Renal cortex interstitium (tissue), 11 donors: ENCODE data around the gene DNAJC13. TPM values are rescaled to one million over a fixed set of nuclear protein-coding genes. Genes with fewer than 3 reads are reported as not detected.

Experiments
- DNase-seq, 11 donors: peaks; one replicate each; pipeline ENCODE4 v3.0.0-alpha.2; 2013; ENCODE audit warnings: low read depth in 9 of 11, low spot score in 4 of 11; ENCODE audit errors: extremely low read depth in 1 of 11
- polyA plus RNA-seq, 3 donors: library from polyadenylated mRNA; unstranded; fragments of 120-200 nt; gene quantifications; one replicate each; pipeline ENCODE4 v1.2.1, GENCODE V29; 2013; ENCODE audit not compliant: insufficient read length in 3 of 3

DNAJC13 gene
- polyA plus RNA-seq, 3 donors = 44.2 to 50.0 (median 49.6) TPM

GRCh38 chr3:132556508-132557159 lies 139.3 kb downstream of the DNAJC13 start:
- no peak for DNase-seq

GRCh38 chr3:132561003-132561402 lies 143.7 kb downstream of the DNAJC13 start:
- no peak for DNase-seq

GRCh38 chr3:132563420-132564069 lies 146.2 kb downstream of the DNAJC13 start:
- no peak for DNase-seq

- DNase-seq = no peak
Observed at GRCh38 chr3:132564070-132564465, 146.8 kb downstream of the DNAJC13 start.

- no peak for DNase-seq
Observed at GRCh38 chr3:132568422-132568821, 151.1 kb downstream of the DNAJC13 start.

DNA sequence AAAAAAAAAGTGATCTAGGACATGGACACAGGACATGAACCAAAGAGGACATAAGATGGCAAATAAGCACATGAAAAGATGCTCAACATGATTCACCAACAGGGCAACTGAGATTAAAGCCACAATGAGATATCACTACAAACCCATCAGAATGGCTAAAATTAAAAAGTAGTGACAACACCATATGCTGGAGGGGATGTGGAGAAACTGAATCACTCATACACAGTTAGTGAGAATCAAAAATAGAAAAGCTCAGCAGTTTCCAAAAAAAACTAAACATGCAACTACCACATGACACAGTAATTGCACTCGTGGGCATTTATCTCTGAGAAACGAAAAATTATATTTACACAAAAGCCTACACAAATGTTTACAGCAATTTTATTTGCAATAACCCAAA lies 151.9 kb downstream of the DNAJC13 start:
- no peak for DNase-seq

GRCh38 chr3:132569580-132569979 lies 152.3 kb downstream of the DNAJC13 start:
- no peak for DNase-seq

DNA sequence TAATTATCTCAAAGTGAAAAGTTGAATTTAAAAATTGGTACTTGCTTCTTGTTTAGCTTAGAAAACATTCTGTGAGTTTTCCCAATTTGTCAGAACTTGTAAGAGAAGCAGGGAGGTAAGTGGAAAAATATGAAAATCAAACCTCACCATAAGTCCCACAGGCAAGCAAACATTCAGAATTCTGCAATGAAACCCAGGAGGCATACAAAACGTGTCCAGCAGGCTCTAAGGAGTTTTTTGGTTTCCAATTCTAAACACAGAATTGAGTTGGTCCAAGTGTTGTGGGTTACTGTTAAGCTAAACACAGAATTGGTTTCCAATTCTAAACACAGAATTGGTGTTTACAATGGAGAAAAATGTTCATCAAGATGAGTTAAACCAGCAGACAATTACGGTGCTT lies 152.7 kb downstream of the DNAJC13 start:
- DNase-seq = no peak

- DNase-seq = no peak
Observed at GRCh38 chr3:132573797-132574211, 156.5 kb downstream of the DNAJC13 start.

DNA sequence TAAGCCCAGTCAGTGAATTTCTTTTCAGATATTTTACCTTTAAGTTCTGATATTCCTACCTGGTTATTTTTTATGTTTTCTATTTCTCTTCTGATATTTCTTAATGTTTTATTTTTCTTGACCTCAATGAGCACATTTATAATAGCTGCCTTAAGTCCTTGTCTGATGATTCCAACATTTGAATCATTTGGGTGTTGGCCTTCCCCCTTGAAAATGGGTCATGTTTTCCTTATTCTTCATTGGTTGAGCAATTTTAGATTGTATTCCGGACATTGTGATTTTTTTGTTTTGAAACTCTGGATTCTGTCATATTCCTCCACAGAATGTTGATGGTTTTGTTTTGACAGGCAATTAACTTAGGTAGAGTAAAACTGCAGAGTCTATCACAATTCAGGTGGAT lies 170.1 kb downstream of the DNAJC13 start:
- DNase-seq = no peak

Other genes with a start within 250 kb of the DNAJC13 start
- gene ACP3, start 100.1 kb upstream of the DNAJC13 start, polyA plus RNA-seq = 100 to 1,000 TPM in 1 of 3 donors, 10 to 100 TPM in 2; 58.6 to 105 (median 62.6) TPM
- 1 to 10 TPM; 1.1 to 2.2 (median 2.1) TPM for gene ACKR4, start 179.8 kb downstream of the DNAJC13 start, polyA plus RNA-seq
- 10 to 100 TPM; 38.6 to 51.0 (median 49.2) TPM for gene ACAD11, start 242.3 kb downstream of the DNAJC13 start, polyA plus RNA-seq
- 10 to 100 TPM; 60.8 to 81.8 (median 77.5) TPM for gene UBA5, start 242.8 kb downstream of the DNAJC13 start, polyA plus RNA-seq